Activated CD4-positive, alpha-beta T cell treated with anti-CD3 and anti-CD28 coated beads, Interleukin-2, amount 50 U/mL, for 1 hour (primary cell): ENCODE results near the gene SNAPIN.
"Not testable (repeated sequence)": the region's sequence is repeated elsewhere in the genome, so short reads cannot be mapped to it uniquely, and the experiment has no call there.

ENCODE experiments used
- DNase-seq: peaks from one replicate; pipeline ENCODE4 v3.0.0-alpha.2; 2020

Gene SNAPIN

DNA sequence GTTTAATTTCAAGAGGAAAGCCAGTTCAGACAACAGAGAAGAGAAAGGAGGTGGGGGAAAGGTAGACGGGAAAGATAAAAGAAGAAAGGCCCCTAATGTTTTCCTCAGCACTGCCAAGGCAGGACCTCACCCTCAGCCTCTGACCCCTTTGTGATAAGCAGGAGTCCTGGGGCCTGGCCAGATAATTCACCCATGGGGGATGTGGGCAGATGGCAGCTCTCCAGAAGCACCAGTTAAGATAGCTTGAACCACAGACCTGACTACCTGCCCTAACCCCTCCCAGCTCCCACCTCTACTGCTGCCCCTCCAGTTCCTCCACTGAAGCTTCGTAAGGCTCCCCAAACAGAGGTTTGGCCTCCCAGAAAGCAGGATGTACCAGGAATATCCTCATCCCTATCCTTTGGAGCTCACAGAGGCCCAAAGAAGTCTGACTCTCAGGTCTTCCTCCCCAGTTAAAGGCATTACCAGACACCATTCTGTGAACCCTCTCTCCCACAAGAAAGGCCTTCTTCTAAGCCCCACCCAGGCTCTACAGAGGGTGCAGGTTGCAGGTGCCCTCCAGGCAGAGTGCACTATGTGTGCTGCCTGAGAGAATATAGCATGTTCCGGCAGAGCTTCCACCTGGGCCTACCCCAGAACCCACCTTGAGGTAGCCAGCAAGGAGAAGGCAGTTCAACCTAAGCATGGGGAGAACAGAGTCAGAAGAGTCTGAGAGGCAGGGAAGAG lies 9.2 kb upstream of the SNAPIN start:
- DNase-seq = peak; percentile 24

GRCh38 chr1:153649863-153650235 lies 8.7 kb upstream of the SNAPIN start:
- DNase-seq = no peak

GRCh38 chr1:153651771-153652170 lies 6.7 kb upstream of the SNAPIN start:
- no peak for DNase-seq

- no peak for DNase-seq
These were observed 5.5 kb upstream of the SNAPIN start for GRCh38 chr1:153652805-153653500.

- no peak for DNase-seq
These were observed 3.2 kb upstream of the SNAPIN start for GRCh38 chr1:153655333-153655732.

- DNase-seq = no peak
These were observed 652 bp downstream of the SNAPIN start for GRCh38 chr1:153659175-153659534.

GRCh38 chr1:153659656-153660055 lies 1.2 kb downstream of the SNAPIN start:
- DNase-seq = no peak

DNA sequence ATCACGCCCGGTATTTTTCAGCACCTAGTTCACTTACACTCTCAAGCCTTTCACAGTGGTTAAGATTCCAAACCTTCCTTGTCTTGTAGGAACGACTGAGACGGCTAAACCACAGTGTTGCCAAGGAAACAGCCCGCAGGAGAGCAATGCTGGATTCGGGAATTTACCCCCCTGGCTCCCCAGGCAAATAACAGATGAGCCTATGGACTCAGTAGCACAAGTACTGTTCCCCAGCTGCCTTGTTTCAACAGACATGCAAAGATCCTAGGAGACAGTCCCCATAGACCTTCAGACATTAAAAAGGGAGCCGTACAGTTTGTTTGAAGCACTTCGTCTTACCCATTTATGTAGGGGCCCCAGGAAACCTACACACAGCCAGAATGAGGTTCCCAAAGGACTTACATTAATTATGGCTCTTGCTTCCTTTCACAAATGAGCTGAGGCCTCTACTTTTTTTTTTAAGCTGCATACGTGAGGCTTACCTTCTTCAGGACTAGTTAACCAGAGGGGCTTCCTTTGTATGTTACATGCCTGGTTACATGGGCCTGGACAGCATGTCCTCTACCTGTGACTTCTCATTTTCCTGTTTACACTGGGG lies 2.7 kb downstream of the SNAPIN start:
- DNase-seq = no peak

- no peak for DNase-seq
These were observed 3.8 kb downstream of the SNAPIN start for GRCh38 chr1:153662269-153662668.

GRCh38 chr1:153663211-153663610 lies 4.7 kb downstream of the SNAPIN start:
- no peak for DNase-seq

DNA sequence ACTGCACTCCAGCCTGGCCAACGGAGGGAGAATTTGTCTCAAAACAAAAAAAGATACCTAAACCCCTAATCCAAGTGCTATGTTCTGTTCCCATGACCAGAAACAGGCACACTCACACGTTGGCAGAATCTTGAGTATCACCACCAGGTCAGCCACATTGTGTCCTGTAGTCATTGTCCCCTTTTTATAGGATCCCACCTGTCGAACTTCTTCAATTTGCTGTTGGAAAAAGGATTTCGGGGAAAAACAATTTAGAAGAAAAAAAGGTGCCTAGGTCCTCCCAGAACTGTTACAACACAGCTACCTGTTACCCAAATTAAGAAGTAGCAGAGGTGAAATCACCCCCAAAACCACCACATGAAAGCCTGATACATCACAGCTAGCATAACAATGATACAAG lies 8.9 kb downstream of the SNAPIN start:
- no peak for DNase-seq

- DNase-seq = not testable (repeated sequence)
These were observed 10.2 kb downstream of the SNAPIN start for GRCh38 chr1:153668672-153669071.

DNA sequence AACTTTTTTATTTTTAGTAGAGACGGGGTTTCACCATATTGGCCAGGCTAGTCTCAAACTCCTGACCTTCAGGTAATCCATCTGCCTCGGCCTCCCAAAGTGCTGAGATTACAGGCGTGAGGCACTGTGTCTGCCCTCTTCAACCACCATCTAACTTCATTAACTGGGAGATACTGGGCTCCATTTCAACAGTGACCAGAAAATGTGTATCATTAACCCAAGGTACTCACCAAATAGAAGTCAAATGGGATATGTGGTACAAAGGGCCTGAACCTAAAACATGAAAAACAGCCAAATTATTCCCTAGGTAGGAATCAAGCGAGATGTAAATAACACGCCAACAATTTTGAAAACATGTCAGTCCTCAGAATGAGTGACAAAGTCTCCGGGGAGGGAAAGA lies 11.1 kb downstream of the SNAPIN start:
- DNase-seq = no peak

- DNase-seq = no peak
These were observed 11.9 kb downstream of the SNAPIN start for GRCh38 chr1:153670257-153670858.

DNA sequence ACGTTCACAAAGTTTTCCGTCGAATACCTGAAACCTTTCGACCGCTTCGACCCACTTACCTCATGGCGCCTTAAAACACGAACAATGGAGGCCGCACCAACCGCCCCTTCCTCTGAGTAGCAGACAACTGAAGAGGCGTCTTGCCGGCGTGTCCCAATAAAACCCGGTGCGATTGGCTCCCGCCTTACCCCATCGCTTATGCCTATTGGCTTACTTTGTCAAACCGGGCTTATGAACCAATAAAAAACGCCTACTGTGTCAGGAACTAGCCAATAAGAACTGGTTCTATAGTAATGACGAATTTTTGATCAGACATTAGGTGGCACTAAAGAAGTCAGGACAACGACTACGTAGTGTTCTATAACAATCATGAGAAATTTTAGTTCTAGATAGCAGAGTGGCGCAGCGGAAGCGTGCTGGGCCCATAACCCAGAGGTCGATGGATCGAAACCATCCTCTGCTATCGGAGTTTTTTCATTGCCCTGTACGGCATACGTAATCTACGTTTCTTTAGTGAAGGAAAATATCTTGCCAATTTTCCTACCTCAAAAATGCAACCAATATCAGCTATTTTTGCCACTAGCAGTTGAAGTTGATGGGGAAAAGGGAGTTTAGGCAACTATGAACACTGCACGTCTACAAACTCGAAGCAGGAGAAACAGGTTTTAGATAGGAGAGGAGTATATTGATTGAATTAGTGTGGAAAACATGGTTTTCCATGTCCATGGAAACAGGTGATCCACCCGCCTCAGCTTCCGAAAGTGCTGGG lies 12.5 kb downstream of the SNAPIN start, which contains the start of gene ILF2:
Gene ILF2, minus strand, starts transcription at position 135 of the 769 bp plus-strand sequence. Its CDS starts 71 bp downstream, at position 64.
- DNase-seq = peak; percentile 98

DNA sequence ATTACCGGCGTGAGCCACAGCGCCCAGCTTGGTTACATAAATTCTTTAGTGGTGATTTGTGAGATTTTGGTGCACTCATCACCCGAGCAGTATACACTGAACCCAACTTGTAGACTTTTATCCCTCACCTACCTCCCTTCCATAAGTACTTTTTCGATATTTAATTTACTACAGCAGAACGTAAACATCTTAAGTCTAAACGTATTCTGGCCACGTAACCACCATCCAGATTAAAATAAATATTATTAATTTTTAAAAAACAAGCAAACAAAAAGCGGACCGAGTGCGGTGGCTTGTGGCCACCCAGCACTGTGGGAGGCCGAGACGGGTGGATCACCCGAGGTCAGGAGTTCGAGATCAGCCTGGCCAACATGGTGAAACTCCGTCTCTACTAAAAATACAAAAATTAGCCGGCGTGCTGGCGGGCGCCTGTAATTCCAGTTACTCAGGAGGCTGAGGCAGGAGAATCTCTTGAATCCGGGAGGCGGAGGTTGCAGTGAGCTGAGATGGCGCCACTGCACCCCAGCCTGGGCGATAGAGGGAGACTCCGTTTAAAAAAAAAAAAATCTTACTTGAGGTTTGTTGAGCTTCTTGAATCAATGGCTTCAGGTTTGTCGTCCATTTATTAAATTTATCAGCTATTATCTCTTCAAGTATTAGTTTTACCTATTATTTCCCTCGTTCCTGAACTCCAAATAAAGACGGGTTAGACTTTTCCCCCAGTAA lies 13.3 kb downstream of the SNAPIN start:
- peak; percentile 39 for DNase-seq

DNA sequence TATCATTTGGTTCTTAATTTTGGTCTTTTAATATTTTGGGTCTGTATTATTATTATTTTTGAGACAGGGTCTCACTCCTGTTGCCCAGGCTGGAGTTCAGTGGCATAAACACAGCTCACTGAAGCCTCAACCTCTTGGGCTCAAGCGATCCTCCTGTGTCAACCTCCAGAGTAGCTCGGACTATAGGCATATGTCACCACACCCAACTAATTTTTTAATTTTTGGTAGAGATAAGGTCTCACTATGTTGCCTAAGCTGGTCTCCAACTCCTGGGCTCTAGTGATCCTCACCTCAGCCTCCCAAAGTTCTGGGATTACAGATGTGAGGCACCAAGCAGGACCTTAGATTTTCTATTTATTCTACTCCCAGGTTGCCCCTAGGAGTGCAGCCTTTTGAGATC lies 15.0 kb downstream of the SNAPIN start:
- DNase-seq = no peak

GRCh38 chr1:153677718-153678518 lies 19.4 kb downstream of the SNAPIN start:
- peak; percentile 43 for DNase-seq

- peak; percentile 16 for DNase-seq
These were observed 20.2 kb downstream of the SNAPIN start, which contains the start of gene NPR1 for GRCh38 chr1:153678519-153679336. NPR1 (plus strand) TSS chr1:153678688; CDS start chr1:153679109, 421 bp downstream.
